SIG-M5 (cell line): ENCODE results near the gene SLIT1.

Experiments
- DNase-seq: peaks from one replicate; lab custom pipeline; 2025; lab: John Stamatoyannopoulos, UW

SLIT1 gene

DNA sequence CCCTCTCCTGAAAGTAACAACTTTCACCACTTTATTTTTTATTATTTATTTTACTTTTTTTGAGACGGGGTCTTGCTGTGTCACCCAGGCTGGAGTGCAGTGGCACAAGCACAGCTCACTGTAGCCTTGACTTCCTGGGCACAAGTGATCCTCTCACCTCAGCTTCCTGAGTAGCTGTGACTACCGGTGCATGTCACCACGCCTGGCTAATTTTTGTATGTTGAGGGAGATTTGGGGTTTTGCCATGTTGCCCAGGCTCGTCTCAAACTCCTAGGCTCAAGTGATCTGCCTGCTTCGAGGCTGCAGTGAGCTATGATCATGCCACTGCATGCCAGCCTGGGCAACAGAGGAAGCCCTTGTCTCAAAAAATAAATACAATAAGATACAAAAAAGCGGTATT, 14.9 kb upstream of the SLIT1 start:
- no peak for DNase-seq

DNA sequence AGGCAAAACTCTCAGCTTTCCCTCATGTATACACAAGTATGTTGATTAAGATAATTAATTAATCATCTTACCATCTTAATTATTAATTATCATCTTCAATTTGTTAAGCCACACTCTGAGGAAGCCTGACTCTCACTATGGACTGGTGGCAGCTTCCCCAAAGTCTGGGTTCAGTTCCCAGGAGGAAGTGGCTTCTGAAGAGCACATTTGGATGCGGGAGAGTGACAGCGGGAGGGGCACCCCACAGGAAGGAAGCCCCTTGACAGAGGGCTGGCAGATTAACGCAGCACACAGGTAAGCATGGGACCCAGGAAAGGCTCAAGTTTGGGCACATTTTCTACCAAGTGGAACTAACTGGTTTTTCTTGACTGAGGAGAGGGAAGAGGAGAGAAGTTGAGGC, 13.4 kb upstream of the SLIT1 start:
- no peak for DNase-seq

DNA sequence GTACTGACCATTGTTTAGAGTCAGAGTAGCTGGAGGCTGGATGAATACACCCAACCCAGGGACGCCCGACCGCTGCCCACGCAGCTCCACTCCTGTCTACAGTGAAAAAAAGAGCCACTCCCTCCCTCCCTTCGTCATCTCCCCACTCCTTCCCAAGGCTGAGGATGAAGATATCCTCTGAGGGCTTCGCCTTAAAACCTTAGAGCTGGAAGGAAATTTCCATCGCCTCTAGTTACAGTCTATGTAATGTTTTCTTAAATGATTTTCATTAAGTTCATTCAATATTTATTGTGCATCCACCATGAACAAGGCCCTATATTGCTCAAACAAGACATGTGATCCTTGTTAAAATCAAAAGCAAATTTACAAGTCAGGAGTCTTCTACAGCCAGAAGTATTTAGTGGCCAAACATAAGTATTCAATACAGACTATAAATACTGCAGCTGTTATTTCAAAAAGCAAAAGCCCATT, 11.3 kb upstream of the SLIT1 start:
- DNase-seq: no peak

DNA sequence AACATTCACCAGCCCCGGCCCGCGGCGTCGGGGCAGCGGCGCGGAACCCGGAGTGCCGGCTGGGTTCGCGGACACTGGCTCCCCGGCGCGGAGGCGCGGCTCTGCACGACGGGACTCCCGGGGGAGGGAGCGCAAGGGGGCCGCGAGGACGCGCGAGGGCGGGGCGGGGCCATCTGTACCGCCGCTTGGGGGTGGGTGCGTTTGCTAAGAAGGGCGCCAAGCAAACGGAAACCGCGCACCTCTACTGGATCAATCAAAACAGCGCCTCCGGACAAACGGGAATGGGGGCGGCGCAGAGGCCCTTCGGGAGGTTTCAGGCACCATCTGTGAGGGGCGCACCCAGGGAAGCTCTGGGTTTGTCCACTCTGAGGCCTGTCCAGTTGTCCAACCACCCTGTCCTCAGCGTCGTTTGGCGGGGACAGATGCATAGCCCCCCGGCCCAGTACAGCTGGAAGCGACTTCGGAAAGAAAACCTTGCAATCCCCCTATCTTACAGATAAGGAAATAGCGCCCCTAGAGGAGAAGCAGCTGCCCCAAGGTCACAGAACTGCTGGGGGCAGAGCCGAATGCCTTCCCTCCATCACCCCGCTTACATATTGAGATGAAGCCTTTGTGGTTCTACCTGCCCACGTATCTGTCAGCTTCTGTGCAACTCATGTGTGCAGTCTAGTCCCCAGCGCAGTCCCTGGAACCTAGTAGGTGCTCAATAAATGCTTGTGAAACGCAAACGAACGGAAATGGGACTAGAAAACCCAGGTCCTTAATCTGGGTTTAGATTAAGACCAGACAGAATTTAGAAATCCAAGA, 10.7 kb upstream of the SLIT1 start:
- DNase-seq: no peak

- no peak for DNase-seq
These were observed 10.0 kb upstream of the SLIT1 start for GRCh38 chr10:97195706-97196222.

- no peak for DNase-seq
These were observed 7.2 kb upstream of the SLIT1 start for GRCh38 chr10:97192952-97193435.

DNA sequence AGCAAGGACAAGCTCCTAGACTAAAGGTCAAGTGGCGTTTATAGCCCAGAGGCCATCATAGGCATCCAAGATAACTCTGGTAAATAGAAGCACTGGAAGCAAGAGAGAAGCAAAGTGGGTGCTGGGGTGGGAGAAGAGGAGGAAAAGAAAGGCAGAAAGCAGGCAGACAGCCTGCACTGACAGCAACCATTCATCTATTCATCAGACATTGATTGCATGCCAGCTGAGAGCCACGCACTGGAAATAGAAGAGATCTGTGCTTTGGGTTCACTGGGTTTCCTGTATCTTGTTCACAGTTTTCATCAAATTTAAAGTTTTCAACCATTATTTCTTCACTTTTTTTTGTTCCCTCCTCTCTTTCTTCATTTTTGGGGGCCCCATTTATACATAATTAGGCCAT, 4.7 kb upstream of the SLIT1 start:
- DNase-seq: no peak

- DNase-seq: no peak
These were observed 2.5 kb upstream of the SLIT1 start for GRCh38 chr10:97188261-97188711.

- DNase-seq: no peak
These were observed 1.2 kb upstream of the SLIT1 start for GRCh38 chr10:97186911-97187310.

GRCh38 chr10:97184971-97185325, 811 bp downstream of the SLIT1 start:
- no peak for DNase-seq

- DNase-seq: no peak
These were observed 2.4 kb downstream of the SLIT1 start for GRCh38 chr10:97183314-97183713.

DNA sequence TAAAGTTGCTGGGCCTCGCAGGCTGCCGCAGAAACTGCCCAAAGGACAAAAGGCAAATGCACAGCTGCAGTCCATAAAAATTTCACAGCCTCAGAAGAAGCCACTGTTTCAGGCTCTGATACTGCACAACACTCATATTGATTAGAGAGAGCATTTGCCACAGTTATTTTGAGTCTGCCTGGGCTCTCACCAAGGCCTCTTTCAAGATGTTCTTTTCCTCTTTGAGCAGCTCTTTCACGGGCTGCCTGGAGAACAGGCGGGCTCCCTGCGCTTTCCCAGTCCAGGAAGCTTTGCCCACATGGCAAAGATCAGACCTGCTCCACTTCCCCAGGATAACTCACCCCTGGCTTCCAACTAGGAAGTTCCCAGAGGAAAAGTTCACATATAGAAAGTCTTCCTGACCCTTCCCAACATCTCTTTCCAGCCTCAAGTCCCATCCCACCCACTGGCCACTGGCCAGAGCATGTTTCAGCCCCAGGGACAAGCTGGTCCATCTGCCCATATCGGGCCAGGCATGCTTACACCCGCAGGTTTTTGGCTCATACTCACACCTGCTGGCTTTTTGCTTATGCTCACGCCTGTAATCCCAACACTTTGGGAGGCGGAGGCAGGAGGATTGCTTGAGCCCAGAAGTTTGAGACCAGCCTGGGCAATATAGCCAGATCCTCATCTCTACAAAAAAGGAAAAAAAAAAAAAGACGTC, 3.3 kb downstream of the SLIT1 start:
- DNase-seq: no peak

GRCh38 chr10:97180986-97181385, 4.8 kb downstream of the SLIT1 start:
- DNase-seq: no peak

DNA sequence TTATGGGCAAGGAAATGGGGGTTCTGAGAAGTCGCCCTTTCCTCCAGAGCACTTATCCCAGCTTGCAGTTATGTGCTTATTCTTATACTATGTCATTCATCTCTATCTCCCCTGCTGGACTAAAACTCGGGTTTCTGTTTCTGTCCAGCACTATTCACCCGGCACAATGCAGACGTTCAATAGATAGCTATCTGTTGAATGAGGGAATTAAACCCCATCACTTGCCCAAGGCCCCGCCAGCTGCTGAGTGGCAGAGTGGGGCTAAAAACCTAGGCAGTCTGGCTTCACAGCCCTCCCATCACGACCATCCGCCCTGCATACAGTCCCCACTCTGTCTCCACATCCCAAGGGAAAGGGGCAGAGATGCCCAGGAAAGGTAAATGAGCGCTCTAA, 5.4 kb downstream of the SLIT1 start:
- DNase-seq: no peak

DNA sequence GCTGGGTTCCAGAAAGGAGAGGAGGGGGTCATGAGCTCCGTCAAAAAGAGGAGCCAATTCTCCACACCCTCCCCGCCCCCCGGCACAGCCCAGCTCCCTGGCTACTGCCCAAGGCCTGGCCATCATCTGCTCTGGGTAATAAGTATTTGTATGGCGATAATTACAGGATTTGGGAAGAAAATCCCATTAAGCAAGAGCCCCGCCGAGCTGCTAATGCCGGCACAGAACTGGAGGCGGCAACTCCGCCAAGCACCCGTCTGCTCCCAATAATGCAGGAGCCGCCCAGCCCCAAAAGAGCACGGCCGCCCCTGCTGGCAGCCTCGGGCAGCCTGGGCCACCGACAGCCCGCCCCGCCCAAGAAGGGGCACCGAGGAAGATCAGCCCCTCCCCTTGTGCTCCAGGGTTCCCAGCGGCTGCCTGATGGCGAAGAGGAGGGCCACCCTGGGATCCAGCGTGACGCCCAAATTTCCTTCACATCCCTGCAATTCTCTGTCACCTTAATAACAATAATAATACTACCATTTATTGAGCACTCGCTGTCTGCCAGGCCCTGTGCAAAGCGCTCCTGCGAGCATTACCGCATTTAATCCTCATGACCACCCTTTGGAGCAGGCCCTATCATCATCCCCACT, 5.9 kb downstream of the SLIT1 start:
- no peak for DNase-seq

DNA sequence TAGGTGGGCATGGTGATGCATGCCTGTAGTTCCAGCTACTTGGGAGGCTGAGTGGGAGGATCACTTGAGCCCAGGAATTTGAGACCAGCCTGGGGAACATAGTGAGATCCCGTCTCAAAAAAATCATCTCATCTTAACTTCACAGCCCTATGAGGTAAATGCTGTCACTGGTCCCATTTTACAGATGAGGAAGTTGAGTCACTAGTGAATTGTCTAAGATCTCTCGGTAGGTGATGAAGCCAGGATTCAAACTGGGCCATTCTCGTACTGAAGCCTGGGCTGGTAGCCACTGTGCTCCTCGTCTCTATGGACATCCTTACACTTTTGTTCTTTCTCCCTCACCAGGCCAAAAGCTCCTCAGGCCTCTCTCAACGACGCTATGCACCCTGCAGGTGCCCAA, 6.4 kb downstream of the SLIT1 start:
- DNase-seq: no peak

- DNase-seq: no peak
These were observed 7.7 kb downstream of the SLIT1 start for GRCh38 chr10:97178074-97178473.

DNA sequence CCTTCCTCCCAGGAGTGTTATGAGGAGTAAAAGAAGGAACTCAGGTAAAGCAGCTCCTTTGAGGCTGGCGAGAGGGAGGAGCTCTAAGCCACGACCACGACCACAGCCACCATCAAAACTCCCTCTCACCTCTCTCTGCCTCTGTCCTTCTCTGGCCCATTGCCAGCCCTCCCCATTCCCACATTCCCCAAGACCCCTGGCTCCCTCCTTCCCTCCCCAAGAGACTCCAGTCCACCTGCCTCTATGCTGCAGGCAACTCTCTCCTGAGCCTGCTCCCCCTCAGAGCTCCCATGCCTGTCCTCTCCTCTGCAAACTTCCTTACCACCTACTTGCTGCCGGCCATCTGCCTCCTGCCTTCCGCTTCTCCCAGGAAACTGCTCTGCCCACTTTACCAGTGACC, 9.5 kb downstream of the SLIT1 start:
- DNase-seq: no peak

DNA sequence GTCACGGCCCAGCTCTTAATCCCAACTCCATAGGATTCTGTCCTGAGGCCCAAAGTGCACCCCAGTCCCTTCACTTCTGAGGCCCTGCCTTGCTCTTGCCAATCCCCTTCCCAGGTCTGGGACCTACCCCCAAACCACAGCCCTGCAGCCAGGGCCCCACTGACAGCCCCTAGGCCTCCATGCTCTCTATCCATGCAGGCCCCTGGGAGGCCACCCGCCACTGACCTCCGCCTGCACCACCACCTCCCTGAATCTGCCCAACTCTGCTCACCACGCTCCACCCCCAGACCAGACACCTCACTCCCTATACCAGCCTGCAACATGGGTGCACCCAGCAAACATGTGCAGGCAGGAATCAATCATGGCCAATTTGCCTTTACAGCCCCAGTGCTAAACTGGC, 10.2 kb downstream of the SLIT1 start:
- DNase-seq: no peak

DNA sequence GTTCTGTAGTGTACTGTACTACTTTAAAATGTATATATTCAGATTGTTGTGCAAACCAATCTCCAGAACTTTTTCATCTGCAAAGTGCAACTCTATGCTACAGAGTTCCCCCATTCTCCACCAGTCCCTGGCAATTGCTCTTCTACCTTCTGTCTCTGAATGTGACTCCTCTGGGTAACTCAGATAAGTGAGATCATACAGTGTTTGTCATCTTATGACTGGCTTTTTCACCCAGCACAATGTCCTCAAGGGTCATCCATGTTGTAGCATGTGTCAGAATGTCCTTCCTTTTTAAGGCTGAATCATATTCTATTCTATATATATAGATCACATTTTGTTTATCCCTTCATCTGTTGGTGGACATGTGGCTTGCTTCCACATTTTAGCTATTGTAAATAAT, 10.8 kb downstream of the SLIT1 start:
- no peak for DNase-seq

- no peak for DNase-seq
These were observed 11.4 kb downstream of the SLIT1 start for GRCh38 chr10:97174276-97174775.

- no peak for DNase-seq
These were observed 12.7 kb downstream of the SLIT1 start for GRCh38 chr10:97173036-97173435.

GRCh38 chr10:97171001-97171400, 14.8 kb downstream of the SLIT1 start:
- no peak for DNase-seq
